ELR (cell line): ENCODE measurements around the gene ARHGAP25.
A peak's percentile ranks its signal among the peaks of the same experiment; 100 is the strongest.

Source experiments
- DNase-seq: peaks from one replicate; pipeline ENCODE4 v3.0.0-alpha.2; 2015; ENCODE audit warnings: low read depth

Gene ARHGAP25

GRCh38 chr2:68832233-68832869 lies 97.7 kb downstream of the ARHGAP25 start:
- DNase-seq = peak; percentile 60

GRCh38 chr2:68833162-68833561 lies 98.6 kb downstream of the ARHGAP25 start:
- no peak for DNase-seq

GRCh38 chr2:68834737-68835376 lies 100.2 kb downstream of the ARHGAP25 start:
- no peak for DNase-seq

GRCh38 chr2:68835621-68836020 lies 101.0 kb downstream of the ARHGAP25 start:
- DNase-seq = no peak

GRCh38 chr2:68837164-68837860 lies 102.7 kb downstream of the ARHGAP25 start:
- peak; percentile 16 for DNase-seq

GRCh38 chr2:68837861-68838341 lies 103.3 kb downstream of the ARHGAP25 start:
- DNase-seq = no peak

GRCh38 chr2:68838641-68839040 lies 104.0 kb downstream of the ARHGAP25 start:
- DNase-seq = peak; percentile 9

GRCh38 chr2:68839260-68839833 lies 104.7 kb downstream of the ARHGAP25 start:
- DNase-seq = peak; percentile 35

GRCh38 chr2:68845043-68845442 lies 110.4 kb downstream of the ARHGAP25 start:
- no peak for DNase-seq

GRCh38 chr2:68846091-68846490 lies 111.5 kb downstream of the ARHGAP25 start:
- no peak for DNase-seq

- no peak for DNase-seq
These were observed 113.1 kb downstream of the ARHGAP25 start for GRCh38 chr2:68847751-68848150.

- DNase-seq = peak; percentile 80
These were observed 115.0 kb downstream of the ARHGAP25 start for GRCh38 chr2:68849579-68850030.

GRCh38 chr2:68850524-68850923 lies 115.9 kb downstream of the ARHGAP25 start:
- no peak for DNase-seq

- DNase-seq = peak; percentile 36
These were observed 118.4 kb downstream of the ARHGAP25 start for GRCh38 chr2:68853035-68853434.

GRCh38 chr2:68853915-68854314 lies 119.3 kb downstream of the ARHGAP25 start:
- DNase-seq = no peak

- no peak for DNase-seq
These were observed 119.9 kb downstream of the ARHGAP25 start for GRCh38 chr2:68854476-68854875.

- DNase-seq = no peak
These were observed 120.9 kb downstream of the ARHGAP25 start for GRCh38 chr2:68855550-68855949.

- no peak for DNase-seq
These were observed 122.7 kb downstream of the ARHGAP25 start for GRCh38 chr2:68857202-68857845.

- DNase-seq = peak; percentile 86
These were observed 123.3 kb downstream of the ARHGAP25 start for GRCh38 chr2:68857855-68858456.

- no peak for DNase-seq
These were observed 125.5 kb downstream of the ARHGAP25 start for GRCh38 chr2:68860111-68860510.

- DNase-seq = no peak
These were observed 126.7 kb downstream of the ARHGAP25 start for GRCh38 chr2:68861330-68861729.

- no peak for DNase-seq
These were observed 128.3 kb downstream of the ARHGAP25 start for GRCh38 chr2:68862889-68863288.
